SK-N-SH (cell line): ENCODE measurements around the gene FSTL5.

Source experiments
- EZH2phosphoT487 ChIP-seq: fragments of 200-600 bp; sonication (generic); IDR thresholded peaks from 2 replicates; pipeline ENCODE4 v1.6.1; 2017; ENCODE audit warnings: low read depth, mixed run types, mild to moderate bottlenecking, antibody characterized with exemption, moderate library complexity, borderline replicate concordance
- FOSL2 ChIP-seq: IDR thresholded peaks from 2 replicates; pipeline ENCODE4 v1.4.0; 2012; ENCODE audit warnings: low read depth, mild to moderate bottlenecking, moderate library complexity, borderline replicate concordance
- MXI1 ChIP-seq: IDR thresholded peaks from 2 replicates; pipeline ENCODE4 v1.6.1; 2012; ENCODE audit warnings: mild to moderate bottlenecking, low read depth, low read length, improper control_type of control experiment
- RCOR1 ChIP-seq: fragments of 150-350 bp; IDR thresholded peaks from 2 replicates; pipeline ENCODE4 v1.6.1; 2017; ENCODE audit warnings: antibody characterized with exemption, low read length
- REST ChIP-seq: IDR thresholded peaks from 2 replicates; pipeline ENCODE4 v1.6.1; 2012; ENCODE audit warnings: mild to moderate bottlenecking, low read depth, low read length, moderate library complexity
- SIN3A ChIP-seq: IDR thresholded peaks from 2 replicates; pipeline ENCODE4 v1.6.1; 2012; ENCODE audit warnings: low read depth, mild to moderate bottlenecking, low read length, moderate library complexity, borderline replicate concordance
- TAF1 ChIP-seq: IDR thresholded peaks from 2 replicates; pipeline ENCODE4 v1.6.1; 2012; ENCODE audit warnings: low read depth, mild to moderate bottlenecking, low read length, moderate library complexity, borderline replicate concordance
- USF2 ChIP-seq: fragments of 150-350 bp; IDR thresholded peaks from 2 replicates; pipeline ENCODE4 v1.6.1; 2017; ENCODE audit warnings: antibody characterized with exemption, low read length, low read depth, borderline replicate concordance
- TF ChIP-seq, protein P1 (sequence below): fragments of 200-600 bp; sonication (generic); IDR thresholded peaks from 2 replicates; pipeline ENCODE4 v1.6.1; 2017; ENCODE audit warnings: antibody characterized with exemption, mild to moderate bottlenecking, moderate library complexity

- TF ChIP-seq FOSL2 (peak; percentile 45; the same call in 1 of the 2 replicates), REST (no peak), MXI1 (no peak), USF2 (no peak), EZH2phosphoT487 (no peak), SIN3A (no peak), RCOR1 (no peak), TAF1 (no peak)
- TF ChIP-seq, protein P1, sequence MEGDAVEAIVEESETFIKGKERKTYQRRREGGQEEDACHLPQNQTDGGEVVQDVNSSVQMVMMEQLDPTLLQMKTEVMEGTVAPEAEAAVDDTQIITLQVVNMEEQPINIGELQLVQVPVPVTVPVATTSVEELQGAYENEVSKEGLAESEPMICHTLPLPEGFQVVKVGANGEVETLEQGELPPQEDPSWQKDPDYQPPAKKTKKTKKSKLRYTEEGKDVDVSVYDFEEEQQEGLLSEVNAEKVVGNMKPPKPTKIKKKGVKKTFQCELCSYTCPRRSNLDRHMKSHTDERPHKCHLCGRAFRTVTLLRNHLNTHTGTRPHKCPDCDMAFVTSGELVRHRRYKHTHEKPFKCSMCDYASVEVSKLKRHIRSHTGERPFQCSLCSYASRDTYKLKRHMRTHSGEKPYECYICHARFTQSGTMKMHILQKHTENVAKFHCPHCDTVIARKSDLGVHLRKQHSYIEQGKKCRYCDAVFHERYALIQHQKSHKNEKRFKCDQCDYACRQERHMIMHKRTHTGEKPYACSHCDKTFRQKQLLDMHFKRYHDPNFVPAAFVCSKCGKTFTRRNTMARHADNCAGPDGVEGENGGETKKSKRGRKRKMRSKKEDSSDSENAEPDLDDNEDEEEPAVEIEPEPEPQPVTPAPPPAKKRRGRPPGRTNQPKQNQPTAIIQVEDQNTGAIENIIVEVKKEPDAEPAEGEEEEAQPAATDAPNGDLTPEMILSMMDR: no peak
Measured at GRCh38 chr4:161555689-161556660, 607.8 kb downstream of the FSTL5 start.
